Right renal cortex interstitium (tissue), 3 donors: Measurements from ENCODE around the gene OR51M1. TPM values are rescaled to one million over a fixed set of nuclear protein-coding genes. Genes with fewer than 3 reads are reported as not detected.

Experiments used
- DNase-seq, 3 donors: peaks; one replicate each; pipeline ENCODE4 v3.0.0-alpha.2; 2013; ENCODE audit warnings: low read depth in 3 of 3, low spot score in 2 of 3
- polyA plus RNA-seq, 3 donors: library from polyadenylated mRNA; unstranded; fragments of 120-200 nt; gene quantifications; one replicate each; pipeline ENCODE4 v1.2.1, GENCODE V29; 2013; ENCODE audit not compliant: insufficient read length in 3 of 3

Gene OR51M1
- polyA plus RNA-seq, 3 donors = not detected

DNA sequence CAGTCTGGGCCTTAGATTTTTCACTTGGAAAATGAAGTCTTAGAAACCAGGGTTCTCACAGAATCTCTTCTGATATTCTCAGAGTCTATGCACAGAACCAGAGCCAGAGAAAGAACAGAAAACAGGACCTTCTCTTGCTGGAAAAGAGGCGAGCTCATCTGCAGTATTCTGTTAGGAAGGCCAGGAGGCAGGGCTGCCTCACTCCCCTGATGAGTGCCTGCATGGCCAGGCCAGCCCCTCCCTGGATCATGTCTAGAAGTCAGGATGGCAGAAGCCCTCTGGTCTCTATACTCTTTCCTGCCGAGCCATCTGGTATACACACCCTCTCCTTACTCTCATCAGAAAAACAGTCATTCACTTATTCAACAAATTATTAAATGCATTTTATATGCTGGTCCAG is 723 bp downstream of the OR51M1 start:
- no peak for DNase-seq

- DNase-seq = no peak
These were observed 6.6 kb downstream of the OR51M1 start for GRCh38 chr11:5390210-5390609.

DNA sequence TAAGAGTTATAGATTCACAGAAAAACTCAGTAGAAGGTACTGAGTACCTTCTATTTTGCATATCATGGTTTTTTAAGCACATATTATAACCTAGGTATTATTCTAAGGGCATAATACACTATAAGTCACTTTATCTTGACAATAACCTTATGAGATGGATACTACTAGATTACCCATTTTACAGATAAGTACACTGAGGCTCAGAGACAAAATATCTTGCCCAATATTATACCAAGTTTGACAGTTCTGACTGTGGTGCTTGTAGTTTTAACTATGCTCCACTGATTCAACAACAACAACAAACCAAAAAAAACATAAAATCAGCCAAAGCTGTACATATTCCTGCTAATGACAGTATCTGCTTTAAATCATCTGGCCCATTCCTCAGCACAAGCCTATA is 10.5 kb downstream of the OR51M1 start:
- no peak for DNase-seq

DNA sequence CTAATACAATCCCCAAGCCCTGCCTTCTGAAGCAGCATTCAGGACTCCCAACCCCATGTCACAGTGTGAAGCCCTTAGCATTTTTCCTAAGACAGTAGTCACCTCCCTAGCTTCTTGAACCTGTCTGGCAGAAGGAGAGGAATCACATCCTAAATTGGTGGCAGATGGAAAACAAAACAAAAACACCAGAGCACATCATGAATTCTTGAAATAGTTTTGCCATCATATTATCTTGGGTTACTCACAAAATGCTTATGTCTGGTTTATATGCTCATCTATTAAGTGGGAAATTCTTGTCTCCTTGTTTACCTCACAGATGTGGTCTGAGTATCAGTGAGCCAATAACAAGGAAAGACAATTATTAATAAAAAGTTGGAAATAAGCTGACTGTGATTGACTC is 15.3 kb downstream of the OR51M1 start:
- DNase-seq = no peak

- DNase-seq = no peak
These were observed 21.6 kb downstream of the OR51M1 start for GRCh38 chr11:5405173-5405572.

DNA sequence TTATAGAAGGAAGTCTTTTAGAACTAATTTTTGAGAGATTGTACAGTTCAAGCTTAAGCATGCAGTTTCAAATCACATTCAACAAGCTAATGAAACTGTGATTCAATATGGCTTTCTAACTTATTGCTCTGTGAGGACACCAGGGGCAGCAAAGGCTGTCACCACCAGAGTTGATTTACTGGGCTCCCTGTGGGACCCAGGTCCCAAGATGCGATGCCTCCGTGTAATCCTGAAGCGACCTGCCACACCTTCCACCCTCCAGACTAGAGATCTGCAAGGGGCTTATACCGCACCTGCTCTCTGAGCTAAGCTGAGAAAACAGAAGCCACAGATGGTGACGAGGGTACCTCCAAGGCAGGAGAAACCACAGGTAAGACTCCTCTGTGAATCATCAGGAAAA is 37.4 kb downstream of the OR51M1 start:
- no peak for DNase-seq

GRCh38 chr11:5421811-5422210 is 38.2 kb downstream of the OR51M1 start, which contains the start of gene OR51Q1:
TSS of gene OR51Q1 (plus strand) at chr11:5422111. CDS start at chr11:5422201, 90 bp downstream.
- DNase-seq = no peak

DNA sequence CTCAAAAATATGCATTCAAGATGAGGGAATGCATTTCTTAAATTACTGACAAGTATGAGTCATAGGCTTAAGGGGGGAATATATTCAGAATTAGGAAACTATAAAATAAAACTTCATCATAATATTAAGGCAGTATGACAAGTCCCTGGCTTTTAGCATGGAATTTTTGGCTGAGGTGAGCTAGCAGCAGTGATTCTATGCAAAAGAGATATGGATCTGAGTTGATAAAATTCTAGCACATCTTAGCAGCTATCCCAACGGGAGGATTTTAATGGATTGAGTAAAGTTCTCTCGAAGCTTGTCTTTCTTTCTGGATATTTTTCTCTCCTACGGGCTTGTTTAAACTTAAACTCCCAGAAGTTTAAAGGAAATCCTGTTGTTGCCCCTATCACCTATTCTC is 39.5 kb downstream of the OR51M1 start:
- DNase-seq = no peak

DNA sequence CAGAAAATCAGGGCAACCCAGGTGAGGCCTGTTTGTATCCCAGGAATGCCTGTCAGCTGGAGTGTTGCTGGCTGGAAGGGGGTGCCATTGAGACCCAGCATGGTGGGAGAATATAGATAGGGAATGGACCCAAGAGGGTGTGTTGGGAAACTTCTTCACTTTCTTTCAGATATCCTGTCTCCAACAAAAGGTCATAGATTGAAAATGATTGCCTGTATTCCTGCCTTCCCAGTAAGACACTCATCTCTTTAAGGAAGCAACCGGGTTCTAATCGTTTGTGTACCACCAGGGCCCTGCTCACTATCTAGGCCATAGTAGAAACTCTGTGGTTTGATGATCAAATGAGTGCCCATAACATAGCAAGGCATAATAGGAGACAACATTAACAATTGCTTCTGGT is 57.8 kb downstream of the OR51M1 start, which contains the start of gene OR51I1:
Gene OR51I1 (minus strand): TSS at position 101 of the 400 bp plus-strand sequence. CDS start 0 bp downstream, at position 101.
- DNase-seq = no peak

Other genes with a start within 250 kb of the OR51M1 start
- gene OR52A5, start 245.5 kb upstream of the OR51M1 start, polyA plus RNA-seq = not detected
- under 1 TPM in 1 of 3 donors, not detected in 2; 0.03 TPM for gene OR52A1, start 229.1 kb upstream of the OR51M1 start, polyA plus RNA-seq
- not detected for gene OR51V1, start 183.1 kb upstream of the OR51M1 start, polyA plus RNA-seq
- 100 to 1,000 TPM; 146 to 221 (median 152) TPM for gene HBB, start 156.7 kb upstream of the OR51M1 start, polyA plus RNA-seq
- gene HBD, start 149.3 kb upstream of the OR51M1 start, polyA plus RNA-seq = 1 to 10 TPM; 1.9 to 2.2 (median 2.1) TPM
- gene HBG1, start 134.0 kb upstream of the OR51M1 start, polyA plus RNA-seq = 1 to 10 TPM; 3.5 to 6.3 (median 5.8) TPM
- gene HBG2, start 129.0 kb upstream of the OR51M1 start, polyA plus RNA-seq = 1,000 to 10,000 TPM; 2,105 to 2,538 (median 2,461) TPM
- 10 to 100 TPM in 1 of 3 donors, 1 to 10 TPM in 2; 7.4 to 13.8 (median 8.1) TPM for gene HBE1, start 113.9 kb upstream of the OR51M1 start, polyA plus RNA-seq
- under 1 TPM in 1 of 3 donors, not detected in 2; 0.22 TPM for gene OR51B4, start 81.9 kb upstream of the OR51M1 start, polyA plus RNA-seq
- not detected for gene OR51B2, start 59.5 kb upstream of the OR51M1 start, polyA plus RNA-seq
- gene OR51B5, start 40.3 kb upstream of the OR51M1 start, polyA plus RNA-seq = under 1 TPM; 0.14 to 0.49 (median 0.14) TPM
- gene OR51B6, start 32.3 kb upstream of the OR51M1 start, polyA plus RNA-seq = not detected
- not detected for gene OR51Q1, start 38.3 kb downstream of the OR51M1 start, polyA plus RNA-seq
- not detected for gene OR51I1, start 57.7 kb downstream of the OR51M1 start, polyA plus RNA-seq
- gene OR51I2, start 65.5 kb downstream of the OR51M1 start, polyA plus RNA-seq = not detected
- gene OR52D1, start 104.9 kb downstream of the OR51M1 start, polyA plus RNA-seq = not detected
- not detected for gene UBQLN3, start 126.1 kb downstream of the OR51M1 start, polyA plus RNA-seq
- under 1 TPM; 0.43 to 0.57 (median 0.43) TPM for gene UBQLNL, start 132.9 kb downstream of the OR51M1 start, polyA plus RNA-seq
- not detected for gene OR52H1, start 164.7 kb downstream of the OR51M1 start, polyA plus RNA-seq
- gene OR52B6, start 197.1 kb downstream of the OR51M1 start, polyA plus RNA-seq = not detected
- 10 to 100 TPM; 15.8 to 64.3 (median 50.1) TPM for gene TRIM6, start 212.8 kb downstream of the OR51M1 start, polyA plus RNA-seq
- gene TRIM34, start 241.2 kb downstream of the OR51M1 start, polyA plus RNA-seq = 10 to 100 TPM in 1 of 3 donors, 1 to 10 TPM in 2; 6.7 to 11.4 (median 8.8) TPM